HG03439 (cell line): ENCODE data around the gene CH25H.
"Not testable (repeated sequence)": the region's sequence is repeated elsewhere in the genome, so short reads cannot be mapped to it uniquely, and the experiment has no call there.

Experiments used
- ATAC-seq: cut with Tn5 transposase; IDR thresholded peaks from one replicate; pipeline ENCODE4 v1.9.1; 2021; ENCODE audit warnings: mild to moderate bottlenecking, moderate library complexity; ENCODE audit not compliant: unreplicated experiment

Gene CH25H

DNA sequence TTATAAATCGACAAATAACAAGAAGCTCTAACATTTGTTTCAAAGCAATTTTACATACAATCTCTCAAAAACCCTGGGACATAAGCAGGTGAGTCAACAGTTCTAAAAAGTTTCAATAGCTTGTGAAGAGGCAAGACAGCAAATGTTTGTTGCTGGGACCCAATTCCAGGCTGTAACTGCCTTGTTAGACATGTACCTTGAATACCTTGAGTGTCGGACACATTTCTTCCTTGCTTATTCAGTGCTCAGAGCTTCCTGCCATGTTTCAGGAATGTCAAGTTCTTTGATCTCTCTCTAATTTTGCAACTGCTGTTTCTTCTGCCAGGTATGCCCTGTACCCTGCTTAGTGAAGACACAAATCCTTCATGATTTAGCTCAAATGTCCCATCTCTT is 5.1 kb downstream of the CH25H start:
- ATAC-seq, result no peak

- ATAC-seq, result no peak
Observed at GRCh38 chr10:89201345-89202032, 5.6 kb downstream of the CH25H start.

DNA sequence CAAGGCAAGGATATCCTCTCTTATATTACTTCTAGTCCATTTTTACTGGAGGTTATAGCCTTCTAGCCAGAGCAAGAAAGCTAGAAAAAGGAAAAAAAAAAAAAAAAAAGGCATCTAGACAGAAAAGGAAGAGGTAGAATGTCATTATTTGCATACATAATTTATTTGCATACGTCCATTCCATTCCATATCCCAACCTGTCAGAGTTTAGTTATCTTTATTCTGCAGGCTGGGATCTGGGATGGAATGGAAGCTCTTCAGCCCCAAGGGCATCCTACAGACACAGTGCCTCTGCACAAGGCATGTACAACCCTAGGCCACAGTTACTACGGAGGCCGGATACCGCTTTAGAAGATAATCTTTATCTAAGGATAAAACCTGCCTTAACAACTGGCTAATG is 9.6 kb downstream of the CH25H start:
- no peak for ATAC-seq

- not testable (repeated sequence) for ATAC-seq
Observed at GRCh38 chr10:89191301-89191700, 15.8 kb downstream of the CH25H start.

- ATAC-seq, result no peak
Observed at GRCh38 chr10:89189211-89189734, 17.8 kb downstream of the CH25H start.

DNA sequence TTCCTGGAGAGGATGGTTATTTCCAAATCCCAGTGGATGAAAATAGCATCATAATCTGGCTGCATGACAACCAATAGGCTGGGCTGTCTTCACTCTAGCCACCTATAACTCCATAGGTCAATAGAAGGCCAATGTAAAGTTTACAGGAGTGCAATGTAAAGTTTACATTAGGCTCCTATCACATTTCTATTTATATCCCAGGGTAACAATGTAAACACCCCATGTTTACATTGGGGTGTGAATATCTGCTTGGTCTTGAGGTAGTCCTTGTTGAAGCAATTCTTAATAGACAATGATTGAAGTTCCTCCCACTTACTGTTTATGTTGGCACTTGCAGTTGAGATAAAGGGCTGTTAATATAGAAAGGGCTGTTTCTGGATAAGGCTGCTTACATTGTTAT is 21.5 kb downstream of the CH25H start:
- ATAC-seq, result no peak

- ATAC-seq, result no peak
Observed at GRCh38 chr10:89184638-89185037, 22.5 kb downstream of the CH25H start.

- ATAC-seq, result no peak
Observed at GRCh38 chr10:89183571-89183970, 23.5 kb downstream of the CH25H start.

DNA sequence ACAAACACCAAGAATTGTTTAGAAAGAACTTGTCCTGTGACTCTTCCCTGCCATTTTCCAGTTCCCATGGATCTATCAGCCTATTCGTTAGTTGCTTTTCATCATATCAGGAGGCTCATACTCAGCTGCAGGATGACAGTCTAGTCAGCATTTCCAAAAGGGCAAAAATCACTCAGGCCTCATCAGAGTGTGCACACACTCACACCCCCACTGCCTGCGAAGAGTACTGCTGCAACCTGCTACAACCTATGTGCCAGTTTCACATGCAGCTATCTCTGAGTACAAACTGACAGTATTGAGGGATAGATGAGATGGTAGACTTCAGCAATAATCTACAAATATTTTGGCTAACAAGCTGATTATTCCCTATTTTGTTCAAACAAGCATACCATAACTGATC is 24.2 kb downstream of the CH25H start:
- no peak for ATAC-seq

DNA sequence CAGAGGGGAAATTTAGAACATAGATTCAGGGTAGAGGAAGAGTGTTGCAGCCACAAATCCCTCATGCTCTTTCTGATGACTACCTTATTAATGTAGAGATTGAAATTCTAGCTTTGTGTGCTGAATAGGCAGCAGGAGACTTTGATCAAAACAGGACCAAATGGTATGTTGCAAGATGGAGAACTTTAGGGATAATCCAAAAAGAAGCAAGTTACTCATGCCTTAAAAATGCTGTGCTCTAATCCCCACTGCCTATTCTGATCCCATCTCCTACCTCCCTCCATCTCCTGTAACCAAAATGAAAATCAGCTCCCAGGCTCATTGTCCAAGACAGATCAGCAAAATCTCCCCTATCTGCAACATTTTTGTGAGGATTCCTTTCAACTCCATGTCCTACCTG is 31.3 kb downstream of the CH25H start:
- no peak for ATAC-seq

DNA sequence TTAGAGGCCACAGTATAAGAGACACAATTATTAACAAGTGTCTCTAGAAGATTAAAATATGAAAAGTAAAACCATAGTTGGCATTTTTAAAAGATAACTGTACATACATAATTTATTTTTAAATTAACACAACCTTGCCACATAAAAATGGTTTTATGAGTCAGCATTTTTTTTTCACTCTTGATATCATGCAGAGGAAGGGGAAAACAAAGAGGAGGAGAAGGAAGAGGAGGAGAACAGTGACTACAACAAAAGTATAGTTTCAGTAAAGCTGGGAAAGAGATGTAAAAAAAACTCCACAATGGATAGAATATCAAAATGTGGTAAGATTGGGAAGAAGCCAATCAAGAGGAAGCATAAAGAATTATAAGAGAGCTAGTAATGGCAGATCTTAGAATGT is 34.0 kb downstream of the CH25H start:
- ATAC-seq, result no peak

- no peak for ATAC-seq
Observed at GRCh38 chr10:89171996-89172395, 35.1 kb downstream of the CH25H start.

- ATAC-seq, result no peak
Observed at GRCh38 chr10:89171263-89171872, 35.7 kb downstream of the CH25H start.

DNA sequence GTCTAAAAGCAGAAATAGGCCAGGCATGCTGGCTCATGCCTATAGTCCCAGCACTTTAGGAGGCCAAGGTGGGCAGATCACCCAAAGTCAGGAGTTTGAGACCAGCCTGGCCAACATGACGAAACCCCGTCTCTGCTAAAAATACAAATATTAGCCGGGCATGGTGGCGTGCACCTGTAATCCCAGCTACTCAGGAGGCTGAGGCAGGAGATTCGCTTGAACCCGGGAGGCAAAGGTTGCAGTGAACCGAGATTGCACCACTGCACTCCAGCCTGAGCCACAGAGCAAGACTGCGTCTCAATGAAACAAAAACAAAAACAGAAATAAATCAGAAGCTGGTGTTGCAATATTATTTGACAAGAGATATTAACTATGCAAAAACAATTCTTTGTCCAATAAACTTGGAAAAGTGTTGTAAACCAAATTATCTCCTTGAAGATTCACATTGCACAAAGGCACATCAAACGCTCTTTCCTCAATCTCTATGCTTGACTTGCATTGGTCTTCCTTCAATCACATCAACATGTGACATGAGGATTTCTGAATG is 38.7 kb downstream of the CH25H start:
- not testable (repeated sequence) for ATAC-seq

GRCh38 chr10:89167915-89168314 is 39.2 kb downstream of the CH25H start:
- no peak for ATAC-seq

DNA sequence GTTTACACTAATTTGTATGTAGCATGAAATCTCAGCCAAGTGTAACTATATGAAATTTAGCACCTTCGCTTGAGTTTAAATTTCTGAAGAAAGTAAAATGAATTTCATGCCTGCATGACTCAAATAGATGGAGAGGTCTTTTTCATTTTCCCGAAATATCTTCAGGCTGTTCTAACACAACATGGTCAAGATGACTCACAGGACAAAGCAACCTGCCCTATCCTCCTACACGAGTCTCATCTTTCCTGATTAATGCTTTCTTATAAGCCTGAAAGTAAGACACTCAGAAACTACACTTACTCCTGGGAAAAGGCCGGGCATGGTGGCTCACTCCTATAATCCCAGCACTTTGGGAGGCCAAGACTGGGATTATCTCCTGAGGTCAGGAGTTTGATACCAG is 41.2 kb downstream of the CH25H start:
- ATAC-seq, result no peak

GRCh38 chr10:89164920-89165319 is 42.2 kb downstream of the CH25H start:
- ATAC-seq, result no peak

DNA sequence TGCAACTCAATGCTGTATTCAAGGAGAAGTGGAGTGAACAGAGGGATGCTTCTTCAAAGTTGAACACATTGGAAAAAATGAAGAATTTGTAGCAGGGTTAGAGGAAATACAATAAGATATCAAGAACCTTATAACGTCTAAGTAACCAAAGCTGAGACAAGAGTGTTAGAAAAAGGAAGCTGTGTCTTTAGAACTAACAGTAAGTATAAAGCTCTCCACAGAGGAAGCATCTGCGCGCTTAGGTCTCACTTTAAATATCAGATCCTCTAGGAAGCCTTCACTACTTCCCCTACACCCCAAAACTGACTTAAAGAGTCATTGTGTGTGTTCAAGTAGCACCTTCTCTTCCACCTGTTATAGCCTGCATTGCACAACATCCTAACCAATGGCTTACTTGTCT is 43.0 kb downstream of the CH25H start:
- ATAC-seq, result peak; percentile 15

DNA sequence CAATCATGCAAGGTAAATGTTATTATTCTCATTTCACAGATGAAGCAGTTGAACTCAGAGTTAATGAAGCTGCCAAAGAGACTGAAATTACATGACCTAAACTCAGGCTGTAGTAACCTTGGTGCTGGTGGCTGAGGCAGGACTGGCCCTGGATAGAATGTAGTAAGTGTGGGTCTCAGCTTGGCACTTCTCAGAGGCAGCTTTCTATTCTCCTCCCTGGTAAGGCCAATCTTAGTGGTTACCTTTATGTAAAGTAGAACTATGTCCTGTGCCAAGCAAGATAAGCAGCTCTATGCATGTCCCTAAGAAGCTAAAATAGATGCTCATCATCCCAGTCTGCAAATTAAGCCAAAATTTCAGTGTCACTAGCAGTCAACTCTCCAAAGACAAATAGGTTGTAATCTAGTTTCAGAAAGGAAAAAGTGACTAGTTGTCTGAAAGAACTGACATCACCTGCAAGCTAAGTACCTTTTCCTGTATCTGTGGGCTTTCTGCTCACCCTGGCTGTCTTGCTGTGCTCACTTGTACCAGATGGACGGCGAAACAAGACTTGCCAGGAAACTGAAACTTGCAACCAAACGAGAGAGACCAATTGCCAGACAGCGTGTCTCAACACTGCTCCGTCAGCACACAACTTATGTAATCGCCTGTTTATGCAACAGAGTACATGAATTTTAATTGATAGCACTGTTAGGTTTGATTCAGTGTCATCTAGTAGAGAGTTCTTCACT is 43.7 kb downstream of the CH25H start:
- peak; percentile 97 for ATAC-seq

DNA sequence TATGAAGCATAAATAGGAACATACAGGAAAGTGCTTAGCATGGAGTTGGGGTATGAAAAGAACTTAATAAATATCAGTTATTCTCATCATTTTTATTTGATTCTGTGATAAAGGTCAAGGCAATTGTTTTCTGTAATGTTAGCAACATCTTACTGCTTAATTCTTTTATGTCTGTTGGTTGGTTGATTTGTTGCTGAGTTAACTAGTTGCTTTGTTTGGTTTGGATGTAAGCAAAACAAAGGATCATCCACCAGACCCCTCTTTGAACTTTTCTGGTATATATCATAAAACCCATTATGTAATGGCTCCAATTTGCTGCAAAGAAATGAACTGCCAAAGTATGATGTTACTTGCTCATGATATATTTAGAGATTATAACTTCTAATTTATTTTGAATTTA is 44.5 kb downstream of the CH25H start:
- ATAC-seq, result no peak

GRCh38 chr10:89160339-89160738 is 46.8 kb downstream of the CH25H start:
- ATAC-seq, result no peak

DNA sequence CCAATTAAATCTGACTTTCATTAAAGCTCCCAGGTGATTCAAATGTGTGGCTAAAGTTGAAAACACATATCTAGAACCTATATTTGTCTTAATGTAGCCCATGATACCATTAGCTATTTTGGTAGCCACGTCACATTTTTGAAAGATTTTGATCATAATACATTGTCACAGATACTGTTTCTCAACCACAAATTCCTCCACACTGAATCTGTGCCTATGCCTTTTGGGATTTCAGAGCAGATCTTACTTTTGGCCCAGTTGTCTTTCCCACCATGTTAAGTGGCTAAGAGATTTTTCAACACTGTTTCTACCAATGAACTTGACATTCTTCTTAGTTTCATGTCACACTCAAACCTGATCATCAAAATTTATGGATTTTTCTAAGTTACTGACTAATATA is 47.4 kb downstream of the CH25H start:
- no peak for ATAC-seq
